HTERT RPE-1 (cell line): ENCODE data around the gene KRT84.

Source experiments
- in situ Hi-C: fragments of 300-500 bp; cut with MboI; formaldehyde crosslinking; loops from 4 replicates; pipeline ENCODE4 v1.14.3; 2020; ENCODE audit warnings: low sequenced_read_pairs

The KRT84 gene

DNA sequence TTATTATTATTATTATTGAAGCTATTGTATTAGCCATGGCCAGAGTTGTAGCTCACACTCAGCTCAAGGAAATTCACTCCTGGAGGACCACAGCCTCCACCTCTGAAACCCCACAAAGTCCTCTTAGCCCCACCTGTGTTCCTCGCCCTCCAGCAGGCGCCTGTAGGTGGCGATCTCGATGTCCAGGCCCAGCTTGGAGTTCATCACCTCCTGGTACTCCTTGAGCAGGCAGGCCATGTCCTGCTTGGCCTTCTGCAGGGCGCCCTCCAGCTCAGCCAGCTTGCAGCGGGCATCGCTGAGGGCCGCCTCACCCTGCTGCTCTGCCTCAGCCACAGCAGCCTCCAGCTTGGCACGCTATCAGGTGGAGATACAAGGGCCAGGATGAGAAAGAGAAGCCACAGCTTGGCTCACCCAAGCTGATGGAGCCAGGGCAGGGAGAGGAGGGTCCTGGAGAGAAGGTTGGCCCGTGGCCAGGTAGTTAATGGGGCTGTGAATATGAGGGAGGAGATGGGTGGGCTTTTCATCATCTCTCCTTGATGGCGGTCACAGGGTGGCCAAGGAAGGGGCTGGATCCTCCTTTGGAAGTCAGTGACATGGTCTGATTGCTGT lies 23.2 kb downstream of the KRT84 start:
- in situ Hi-C loops = no loop called here

DNA sequence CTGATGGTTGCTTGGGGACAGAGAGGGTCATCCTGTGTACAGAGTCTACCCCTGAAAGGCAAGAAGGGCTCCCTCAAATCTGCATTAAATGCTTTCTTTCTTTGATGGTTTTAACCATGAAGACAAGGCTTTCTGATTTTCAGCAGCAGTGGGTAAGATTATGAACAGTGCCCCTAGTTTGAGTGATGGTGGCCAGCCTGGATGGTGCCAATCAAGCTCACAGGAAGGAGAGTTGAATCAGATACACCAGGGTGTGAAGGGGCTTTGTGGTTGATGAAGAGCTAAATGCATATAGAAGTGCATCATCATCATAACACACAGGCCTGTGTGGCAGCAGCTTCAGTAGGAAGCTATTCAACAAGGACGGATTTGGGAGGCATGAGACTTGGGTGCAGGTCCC lies 23.9 kb downstream of the KRT84 start:
- in situ Hi-C loops = no loop called here

DNA sequence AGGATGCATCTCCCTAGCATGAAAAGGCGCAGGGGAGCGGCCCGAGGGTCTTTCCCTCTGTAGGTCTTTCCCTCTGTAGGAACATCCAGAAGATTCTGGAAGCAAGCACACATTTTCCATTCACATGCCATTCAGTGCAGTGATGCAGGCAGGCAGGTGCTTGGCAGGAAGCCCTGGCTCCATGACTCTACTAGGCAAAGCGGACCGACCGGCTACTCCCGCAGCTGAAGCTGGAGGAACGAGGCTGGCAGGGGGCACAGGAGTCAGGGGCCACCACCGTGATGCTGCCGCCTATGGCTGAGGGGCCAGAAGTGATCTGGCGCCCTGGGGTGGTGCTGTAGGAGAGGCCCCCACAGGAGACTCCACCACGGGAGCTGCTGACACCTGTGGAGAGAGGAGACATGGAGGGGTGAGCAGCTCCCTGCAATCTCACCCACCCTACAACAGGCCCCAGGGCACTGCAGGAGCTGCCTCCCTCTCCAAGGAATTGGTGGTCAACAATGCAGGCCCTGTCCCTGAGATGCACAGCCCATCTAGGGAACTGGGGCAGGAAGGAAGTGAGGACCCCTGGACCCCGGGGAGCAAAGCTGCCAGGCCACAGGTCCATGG lies 24.7 kb downstream of the KRT84 start:
- in situ Hi-C loops = no loop called here

DNA sequence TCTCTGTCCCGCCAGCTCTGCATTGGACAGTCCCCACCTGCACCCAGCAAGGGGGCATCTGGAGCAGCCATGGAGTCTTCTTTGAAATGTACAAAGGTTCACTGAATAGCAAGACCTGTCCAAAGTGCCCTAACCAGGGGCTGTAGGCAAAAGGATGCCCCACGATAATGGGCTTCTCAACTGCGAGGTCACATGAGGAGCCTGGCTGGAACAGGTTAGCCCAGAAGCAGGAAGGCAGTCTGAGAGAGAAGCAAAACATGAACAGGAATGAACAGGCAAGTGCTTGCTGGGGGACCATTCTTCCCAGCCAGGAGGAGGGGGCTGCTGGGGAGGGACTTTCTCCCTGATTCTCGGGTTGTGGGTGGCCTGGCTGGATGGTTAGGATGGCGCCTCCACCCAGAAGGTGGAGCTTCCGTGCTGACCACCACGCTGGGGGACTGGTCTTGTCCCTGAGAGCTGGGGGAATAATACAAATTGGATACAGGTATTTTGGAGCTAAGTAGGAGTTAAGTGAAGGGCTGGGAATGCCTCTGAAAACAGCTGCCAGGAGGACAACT lies 25.3 kb downstream of the KRT84 start:
- in situ Hi-C loops = no loop called here

DNA sequence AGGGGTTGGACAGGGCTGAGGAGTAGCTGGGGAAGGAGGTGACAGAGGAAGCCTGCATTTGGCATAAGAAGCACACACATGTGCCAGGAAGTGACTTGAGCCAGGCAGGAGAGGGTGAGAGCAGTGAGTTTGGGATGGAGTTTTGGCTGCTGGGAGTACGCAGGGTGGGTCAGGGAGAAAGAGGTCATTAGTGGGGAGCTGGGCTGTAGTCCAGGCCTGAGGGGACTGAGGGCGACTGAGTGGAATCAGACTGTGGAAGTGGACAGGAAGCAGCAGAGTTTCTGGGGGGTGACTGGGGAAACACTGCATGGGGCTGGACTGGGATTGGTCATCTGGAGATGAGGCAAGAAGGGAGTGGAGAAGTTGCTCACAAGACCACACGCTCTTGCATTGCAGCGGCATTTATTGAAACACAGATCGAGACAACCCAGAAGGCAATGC lies 25.8 kb downstream of the KRT84 start:
- in situ Hi-C loops = no loop called here

DNA sequence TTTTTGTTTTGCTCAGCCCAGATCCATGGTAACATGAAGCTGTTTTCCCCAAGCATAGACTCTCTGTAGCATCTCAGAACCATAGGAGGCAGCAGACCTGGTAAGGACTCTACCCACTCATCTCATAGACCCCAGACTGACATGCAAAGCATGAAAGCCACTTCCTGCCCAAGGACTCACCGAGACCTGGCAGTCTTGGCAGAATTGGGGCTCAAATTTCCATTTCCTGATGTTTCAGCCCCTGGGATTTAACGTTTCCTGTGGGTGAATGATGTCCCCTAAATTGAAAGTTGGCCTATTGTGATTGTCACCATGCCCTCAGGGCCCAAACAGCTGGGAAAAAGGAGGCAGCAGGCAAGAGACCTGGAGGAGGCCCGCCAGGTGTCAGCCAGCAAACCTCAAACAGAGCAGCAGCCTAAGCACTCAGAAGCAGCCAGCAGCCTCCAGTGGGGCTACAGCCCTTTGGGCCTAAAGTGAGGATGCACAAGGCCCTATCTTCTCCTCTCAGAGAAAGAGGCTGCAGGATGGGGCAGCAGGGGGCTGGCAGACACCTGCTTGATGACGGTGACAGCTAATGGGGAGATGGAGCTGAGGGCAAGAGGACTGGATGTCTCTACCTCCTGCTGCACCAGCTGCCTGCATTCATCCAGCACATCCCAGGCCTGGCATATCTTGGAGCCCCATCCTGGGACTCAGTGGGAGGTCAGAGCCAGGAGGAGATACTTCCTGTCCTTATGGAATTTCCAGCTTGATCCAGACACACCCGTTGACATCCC lies 26.7 kb downstream of the KRT84 start:
- in situ Hi-C loops = no loop called here

DNA sequence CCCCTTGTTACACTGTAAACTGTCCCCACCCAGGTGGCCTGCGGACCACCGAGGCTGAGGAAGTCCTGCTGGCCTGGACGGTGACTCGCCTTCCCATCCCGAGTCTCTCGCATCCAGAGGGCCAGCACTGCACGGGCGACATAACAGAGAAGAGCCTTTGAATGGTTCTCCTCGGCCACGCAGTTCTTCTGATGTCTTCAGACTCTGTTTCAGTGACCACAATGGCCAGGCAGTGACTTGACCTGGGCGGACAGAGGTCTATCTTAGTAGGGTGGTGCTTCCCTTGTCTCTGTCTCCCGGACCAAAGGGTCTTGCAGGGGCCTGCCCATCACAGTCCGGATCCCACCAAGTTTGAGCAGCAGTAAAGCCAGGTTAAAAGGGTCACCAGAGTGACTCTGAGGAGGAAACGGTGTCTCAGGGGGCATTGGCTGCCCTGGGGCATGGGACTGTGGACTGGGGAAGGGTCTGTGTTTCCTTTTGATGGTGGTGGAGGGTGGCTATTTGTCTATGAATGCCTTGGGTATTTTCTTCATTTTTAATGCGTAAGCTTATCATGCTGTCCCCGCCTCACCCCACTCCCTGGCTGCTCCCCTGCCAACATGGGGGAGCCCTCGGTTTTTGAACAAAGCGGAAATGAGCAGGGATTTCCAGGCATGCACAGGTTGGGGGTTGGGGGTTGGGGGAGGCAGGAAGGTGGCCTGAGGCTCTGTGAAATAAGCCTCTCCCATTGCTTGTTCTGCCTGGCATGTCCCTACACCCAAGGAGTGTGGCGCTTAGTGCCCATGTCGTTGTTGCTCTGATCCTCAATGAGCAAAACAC lies 28.5 kb downstream of the KRT84 start:
- in situ Hi-C loops = no loop called here

DNA sequence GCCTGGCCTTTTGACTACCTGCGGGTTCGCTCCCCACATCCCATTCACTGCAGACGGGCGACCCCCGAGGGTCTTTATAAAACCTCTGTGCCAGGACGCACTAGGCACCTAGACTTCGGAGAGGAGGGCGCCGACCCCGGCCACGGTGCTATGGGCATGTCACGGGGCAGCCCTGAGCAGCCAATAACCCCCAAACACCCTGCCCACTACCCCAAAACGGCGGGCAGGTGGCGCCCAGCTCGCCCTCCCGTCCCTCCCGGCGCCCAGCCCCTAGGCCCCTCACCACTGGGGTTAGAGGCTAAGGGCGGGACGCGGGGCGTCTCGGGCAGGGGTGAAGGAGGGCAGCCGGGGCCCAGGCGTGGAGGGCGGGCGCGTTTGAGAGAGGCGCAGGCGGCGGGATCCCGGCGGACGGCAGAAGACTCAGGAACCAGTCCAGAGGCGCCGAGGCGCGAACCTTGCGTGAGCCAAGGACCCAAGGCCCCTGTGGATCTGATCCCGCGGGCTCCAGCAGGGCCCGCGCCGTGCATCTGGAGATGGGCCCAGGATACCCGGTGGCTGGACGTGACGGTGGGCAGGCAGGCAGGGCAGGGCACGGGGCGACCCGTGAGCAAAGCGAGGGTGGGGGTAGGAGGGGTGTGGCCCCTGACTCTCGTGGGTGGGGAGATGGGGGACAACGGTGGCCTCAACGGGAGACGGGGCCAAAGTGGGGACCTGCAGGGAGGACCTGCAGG lies 29.3 kb downstream of the KRT84 start:
- in situ Hi-C loops = no loop called here

DNA sequence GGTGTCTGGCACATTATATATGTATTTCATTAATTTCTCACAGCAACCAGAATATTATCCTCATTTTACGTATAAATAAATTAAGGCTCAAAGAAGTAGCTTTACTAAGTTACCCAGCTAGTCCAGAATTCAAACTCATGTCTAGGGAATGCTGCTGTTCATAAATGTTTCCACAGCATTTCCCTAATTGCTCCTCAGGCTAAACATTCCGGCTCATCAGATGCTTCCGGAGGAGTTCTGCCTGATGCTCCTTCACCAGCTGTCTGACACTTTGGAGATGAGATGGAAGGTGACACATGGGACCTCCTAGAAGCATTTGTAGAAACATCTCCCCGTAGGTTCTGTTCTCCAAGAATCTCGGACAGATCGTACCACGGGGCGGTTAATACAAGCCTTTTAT lies 30.3 kb downstream of the KRT84 start:
- in situ Hi-C loops = no loop called here

DNA sequence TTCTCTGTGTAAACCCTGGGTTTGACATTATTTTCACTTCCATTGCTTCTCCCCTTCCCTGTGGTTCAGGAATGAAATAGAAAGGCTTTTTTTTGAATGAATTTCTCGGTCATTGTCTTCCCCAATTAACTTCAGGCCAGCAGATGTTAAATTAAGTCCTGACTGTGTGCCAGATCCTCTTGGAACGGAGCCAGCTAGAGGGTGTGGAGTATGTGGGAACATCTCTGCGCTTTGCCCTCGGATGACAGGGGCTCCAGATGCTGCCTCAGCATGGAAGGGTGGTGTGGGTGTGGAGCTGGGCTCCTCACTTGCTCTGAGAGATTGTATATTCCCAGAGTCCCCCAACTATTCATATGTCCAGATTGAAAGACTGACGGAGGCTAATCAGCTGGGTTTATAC lies 31.3 kb downstream of the KRT84 start:
- in situ Hi-C loops = no loop called here

DNA sequence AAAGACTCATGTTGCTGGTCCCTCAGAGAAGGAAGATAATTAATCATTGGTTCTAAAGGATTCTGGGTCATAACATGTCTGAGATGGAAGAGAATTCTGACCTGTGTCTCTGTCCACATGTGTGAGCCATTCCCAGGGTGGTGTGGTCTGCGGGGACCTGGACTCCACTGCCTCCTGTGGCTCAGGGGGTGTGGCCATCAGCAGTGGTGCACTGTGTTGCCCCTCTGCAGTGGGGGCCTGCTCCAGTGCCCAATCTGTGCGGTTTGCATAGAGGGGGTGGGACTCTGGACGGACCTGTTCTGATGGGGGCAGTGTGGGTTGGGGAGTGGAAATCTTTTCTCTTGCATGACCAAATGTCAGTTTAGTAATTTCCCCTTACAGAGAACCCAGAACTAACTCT lies 31.7 kb downstream of the KRT84 start:
- in situ Hi-C loops = no loop called here

DNA sequence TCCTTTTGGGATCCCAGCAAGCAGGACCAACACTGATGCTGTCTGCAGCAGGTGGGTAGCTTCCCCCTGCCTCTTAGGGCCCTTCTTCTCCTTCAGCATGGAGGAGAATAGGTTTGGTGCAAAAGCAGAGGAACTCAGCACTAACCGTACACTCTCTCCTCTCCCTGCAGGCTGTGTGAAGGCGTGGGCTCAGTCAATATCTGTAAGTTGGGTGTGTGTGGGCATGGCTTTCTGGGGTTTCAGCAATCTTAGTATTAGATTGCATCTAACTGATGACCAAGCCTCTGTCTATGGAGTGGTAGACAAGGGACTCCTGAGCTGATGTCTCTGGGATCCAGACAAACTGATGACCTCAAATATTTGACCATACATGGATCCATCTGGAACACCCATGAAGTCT lies 32.5 kb downstream of the KRT84 start:
- in situ Hi-C loops = no loop called here

DNA sequence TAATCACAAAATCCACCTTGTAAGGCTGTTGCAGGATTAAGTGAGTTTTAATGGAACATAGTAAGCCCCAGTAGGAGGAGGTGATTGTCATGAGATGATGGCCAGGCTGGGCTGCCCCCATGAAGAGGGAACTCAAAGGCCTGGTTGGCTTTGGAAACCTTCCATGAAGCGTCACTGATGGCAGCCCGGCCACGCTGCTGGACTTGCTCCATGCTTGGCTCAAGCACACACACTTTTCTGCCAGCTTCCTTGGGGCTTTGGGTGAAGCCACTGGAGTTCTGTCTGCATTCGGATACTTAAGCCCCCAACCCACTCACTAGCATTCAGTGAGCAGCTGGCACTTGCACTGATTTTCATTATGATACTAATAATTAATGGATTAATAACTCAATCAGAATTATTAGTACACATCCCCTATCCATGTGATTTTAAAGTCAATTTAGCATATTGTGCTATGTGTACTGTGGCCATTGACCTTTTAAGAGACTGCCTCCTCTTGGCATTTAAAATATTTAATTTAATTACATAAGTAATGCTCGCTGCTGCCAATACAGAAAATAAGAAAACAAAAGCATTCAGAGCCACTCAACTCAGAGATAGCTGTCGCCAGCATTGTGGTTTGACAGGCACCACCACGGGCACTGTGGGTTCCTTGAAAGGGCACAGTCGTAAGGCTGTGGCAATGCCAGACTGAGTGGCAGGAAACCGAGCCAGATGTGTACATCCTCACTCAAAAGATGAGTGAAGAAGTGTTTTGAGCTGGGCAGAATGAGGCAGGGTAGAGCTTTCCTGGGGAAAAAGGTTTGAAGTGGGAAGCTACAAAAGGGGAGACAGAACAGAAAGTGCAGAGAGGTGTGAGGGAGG lies 34.0 kb downstream of the KRT84 start:
- in situ Hi-C loops = no loop called here

DNA sequence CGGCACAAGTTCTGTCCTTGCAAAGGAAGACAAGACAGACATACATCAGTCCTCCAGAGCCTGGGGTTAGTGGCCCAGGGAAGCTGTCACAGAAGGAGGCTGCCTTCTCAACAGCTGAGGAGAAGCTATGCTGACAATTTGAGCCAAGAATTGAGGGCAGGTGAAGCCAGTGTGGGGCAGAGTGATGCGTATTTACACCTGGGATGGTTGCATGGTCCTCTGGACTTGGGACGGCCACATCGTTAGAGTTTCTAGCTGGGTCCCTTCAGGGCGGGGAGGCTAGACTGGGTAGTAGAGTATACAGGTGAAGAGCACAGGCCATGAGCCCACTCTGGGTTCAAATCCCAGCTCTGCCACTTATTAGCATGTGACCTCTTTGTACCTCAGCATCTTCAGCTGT lies 34.7 kb downstream of the KRT84 start:
- in situ Hi-C loops = no loop called here

DNA sequence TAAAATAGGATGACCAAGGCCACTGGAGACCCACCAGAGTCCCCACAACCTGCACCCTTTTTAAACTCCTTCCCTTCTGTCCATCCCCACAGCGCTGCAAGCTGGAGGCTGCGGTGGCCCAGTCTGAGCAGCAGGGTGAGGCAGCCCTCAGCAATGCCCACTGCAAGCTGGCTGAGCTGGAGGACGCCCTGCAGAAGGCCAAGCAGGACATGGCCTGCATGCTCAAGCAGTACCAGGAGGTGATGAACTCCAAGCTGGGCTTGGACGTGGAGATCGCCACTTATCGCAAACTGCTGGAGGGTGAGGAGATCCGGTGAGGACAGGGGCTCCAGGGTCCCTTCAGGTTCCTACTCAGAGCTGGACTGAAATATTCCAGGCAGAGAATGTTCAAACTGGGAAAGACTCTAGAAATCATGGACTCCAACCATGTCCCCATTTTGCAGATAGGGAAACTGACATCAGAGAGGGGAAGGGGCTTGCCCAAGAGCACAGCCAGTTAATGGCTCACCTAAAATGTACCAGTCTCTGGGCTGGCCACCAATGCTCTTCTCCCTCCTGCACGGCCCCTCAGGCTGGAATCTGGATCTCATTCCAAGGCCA lies 35.3 kb downstream of the KRT84 start:
- in situ Hi-C loops = no loop called here

DNA sequence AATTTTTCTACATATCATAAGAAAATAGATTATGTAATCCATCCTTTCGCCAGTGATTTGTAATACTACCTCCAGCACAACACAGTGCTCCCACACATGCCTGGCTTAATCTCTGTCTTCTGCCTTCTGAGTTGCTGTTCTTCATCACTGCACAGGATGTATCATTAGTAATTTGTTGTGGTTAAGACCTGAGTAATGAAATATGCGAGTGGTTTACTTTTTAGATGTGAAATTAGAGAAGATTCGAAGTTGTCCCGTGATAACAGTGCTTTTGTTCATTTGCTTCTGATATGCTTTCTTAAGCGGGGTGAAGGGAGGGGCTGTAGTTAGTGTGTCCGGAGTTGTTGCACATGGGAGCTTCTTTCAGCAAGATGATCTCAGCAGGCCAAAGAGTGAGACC lies 36.3 kb downstream of the KRT84 start:
- in situ Hi-C loops = no loop called here

DNA sequence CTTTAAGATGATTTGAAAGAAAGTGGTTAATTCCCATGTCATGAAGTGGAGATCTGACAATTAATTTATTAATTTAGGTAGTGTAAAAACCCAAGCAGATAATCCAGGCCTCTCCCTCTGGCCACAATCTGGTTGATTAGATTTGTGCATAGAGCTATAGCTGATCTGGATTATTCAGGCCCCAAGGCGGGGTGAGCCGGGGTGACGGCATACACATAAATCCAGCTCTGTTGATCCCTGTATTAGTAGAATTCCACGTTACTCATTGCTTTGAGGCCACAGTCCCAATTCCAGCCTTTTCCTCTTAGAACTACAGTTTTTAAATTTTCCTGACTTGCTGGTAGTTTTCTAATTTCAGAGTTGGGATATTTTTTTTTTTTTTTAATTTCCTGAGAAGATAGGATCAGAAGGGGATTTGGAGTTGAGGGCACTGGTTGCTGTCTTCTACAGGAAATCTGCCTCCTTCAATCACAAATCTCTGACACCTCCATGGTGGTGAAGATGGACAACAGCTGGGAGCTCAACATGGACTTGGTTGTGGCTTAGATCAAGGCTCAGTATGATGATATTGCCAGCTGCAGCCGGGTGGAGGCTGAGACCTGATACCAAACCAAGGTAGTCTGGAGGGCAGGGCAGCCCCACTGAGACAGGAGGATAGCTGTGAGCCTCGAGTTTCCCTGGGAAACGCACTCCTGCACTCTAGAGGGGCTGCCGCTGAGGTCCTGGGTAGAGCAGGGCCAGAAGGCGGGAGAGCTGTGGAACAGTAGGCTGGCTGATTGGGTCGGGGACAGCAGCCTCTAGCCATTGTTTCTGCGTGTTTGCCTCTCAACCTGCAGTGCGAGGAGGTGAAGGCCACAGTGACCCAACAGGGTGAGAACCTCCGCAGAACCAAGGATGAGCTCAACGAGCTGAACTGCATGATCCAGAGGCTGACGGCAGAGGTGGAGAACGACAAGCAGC lies 37.6 kb downstream of the KRT84 start:
- in situ Hi-C loops = no loop called here

DNA sequence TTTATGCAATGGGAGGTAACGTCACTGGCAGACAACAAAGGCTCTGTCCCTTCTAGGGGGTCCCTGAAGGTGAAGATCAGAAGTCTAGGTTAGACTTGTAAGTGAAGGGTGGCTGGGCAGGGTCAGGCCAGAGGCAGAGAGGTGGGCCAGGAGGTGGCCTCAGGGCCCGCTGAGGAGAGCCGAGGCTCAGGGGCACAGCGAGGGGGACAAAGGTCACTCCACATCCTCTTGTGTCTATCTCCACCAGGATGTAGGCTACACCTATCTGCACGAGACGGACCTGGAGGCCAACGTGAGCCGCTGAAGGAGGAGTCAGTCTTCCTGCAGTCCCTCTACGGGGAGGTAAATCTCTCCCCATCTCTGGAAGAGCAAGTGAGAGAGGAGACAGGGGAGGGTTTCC lies 38.4 kb downstream of the KRT84 start:
- in situ Hi-C loops = no loop called here
